Liver (tissue), 9 donors: ENCODE data around the gene TRIM41. TPM values are rescaled to one million over a fixed set of nuclear protein-coding genes. Genes with fewer than 3 reads are reported as not detected.

Source experiments
- DNase-seq: peaks from one replicate; pipeline ENCODE4 v3.0.0-alpha.2; 2017; ENCODE audit warnings: low spot score
- H3K27ac ChIP-seq, 2 donors: one replicate each; pipeline ENCODE4 v1.7.0; 2013; ENCODE audit warnings: inconsistent platforms in 2 of 2, low read length in 2 of 2, control low read depth in 1 of 2, low read depth in 1 of 2, mild to moderate bottlenecking in 1 of 2
- H3K27me3 ChIP-seq, 4 donors: one replicate each; pipeline versions ENCODE4 v1.6.1 to v1.7.0; 2013; ENCODE audit warnings: low read length in 3 of 4, inconsistent platforms in 1 of 4, mild to moderate bottlenecking in 1 of 4, moderate library complexity in 1 of 4; ENCODE audit not compliant: control insufficient read depth in 4 of 4, insufficient read depth in 4 of 4
- H3K36me3 ChIP-seq, 4 donors: one replicate each; pipeline versions ENCODE4 v1.6.1 to v1.7.0; 2013; ENCODE audit warnings: low read length in 3 of 4, mild to moderate bottlenecking in 3 of 4, low read depth in 1 of 4, moderate library complexity in 1 of 4; ENCODE audit not compliant: control insufficient read depth in 4 of 4, insufficient read depth in 3 of 4
- H3K4me1 ChIP-seq, 4 donors: one replicate each; pipeline versions ENCODE4 v1.6.1 to v1.7.0; 2013; ENCODE audit warnings: low read length in 3 of 4, mild to moderate bottlenecking in 3 of 4, moderate library complexity in 1 of 4; ENCODE audit not compliant: control insufficient read depth in 4 of 4, insufficient read depth in 4 of 4
- H3K4me3 ChIP-seq, 3 donors: one replicate each; pipeline versions ENCODE4 v1.6.1 to v1.7.0; 2013; ENCODE audit warnings: low read length in 3 of 3, control low read depth in 1 of 3, low read depth in 1 of 3, mild to moderate bottlenecking in 1 of 3
- H3K9ac ChIP-seq, 2 donors: one replicate each; pipeline ENCODE4 v1.7.0; 2013; ENCODE audit warnings: low read length in 2 of 2, mild to moderate bottlenecking in 2 of 2, moderate library complexity in 2 of 2, control low read depth in 1 of 2, low read depth in 1 of 2
- H3K9me3 ChIP-seq, 4 donors: one replicate each; pipeline versions ENCODE4 v1.6.1 to v1.7.0; 2013; ENCODE audit warnings: low read length in 3 of 4; ENCODE audit not compliant: control insufficient read depth in 4 of 4
- ATF3 ChIP-seq: IDR thresholded peaks from 2 replicates; pipeline ENCODE4 v1.6.1; 2016; ENCODE audit warnings: antibody characterized with exemption
- EGR1 ChIP-seq, 2 donors: IDR thresholded peaks; 2 replicates each; pipeline ENCODE4 v1.6.1; 2016 to 2018; ENCODE audit warnings: antibody characterized with exemption in 2 of 2, low read depth in 2 of 2
- FOXA1 ChIP-seq: IDR thresholded peaks from 2 replicates; pipeline ENCODE4 v1.6.1; 2016; ENCODE audit warnings: antibody characterized with exemption
- FOXA2 ChIP-seq: IDR thresholded peaks from 2 replicates; pipeline ENCODE4 v1.6.1; 2016; ENCODE audit warnings: antibody characterized with exemption
- GABPA ChIP-seq, 2 donors: IDR thresholded peaks in 1 of 2; conservative IDR thresholded peaks in 1 of 2; 2 replicates each; pipeline ENCODE4 v1.6.1; 2016; ENCODE audit warnings: antibody characterized with exemption in 2 of 2, mild to moderate bottlenecking in 1 of 2, moderate library complexity in 1 of 2
- HNF4A ChIP-seq, 2 donors: conservative IDR thresholded peaks; 2 replicates each; pipeline ENCODE4 v1.6.1; 2016; ENCODE audit warnings: antibody characterized with exemption in 2 of 2, mild to moderate bottlenecking in 2 of 2
- HNF4G ChIP-seq: IDR thresholded peaks from 2 replicates; pipeline ENCODE4 v1.6.1; 2016; ENCODE audit warnings: antibody characterized with exemption
- JUND ChIP-seq, 2 donors: IDR thresholded peaks; 2 replicates each; pipeline ENCODE4 v1.6.1; 2016; ENCODE audit warnings: antibody characterized with exemption in 2 of 2
- MAX ChIP-seq: IDR thresholded peaks from 2 replicates; pipeline ENCODE4 v1.6.1; 2016; ENCODE audit warnings: antibody characterized with exemption
- NR2F2 ChIP-seq: IDR thresholded peaks from 2 replicates; pipeline ENCODE4 v1.6.1; 2016; ENCODE audit warnings: antibody characterized with exemption
- TAF1 ChIP-seq: conservative IDR thresholded peaks from 2 replicates; pipeline ENCODE4 v1.6.1; 2016; ENCODE audit warnings: antibody characterized with exemption, mild to moderate bottlenecking
- YY1 ChIP-seq: IDR thresholded peaks from 2 replicates; pipeline ENCODE4 v1.6.1; 2016; ENCODE audit warnings: antibody characterized with exemption, mild to moderate bottlenecking
- WGBS: extraction: QIAGEN DNeasy Blood & Tissue Kit; methylation state at CpG from one replicate; pipeline ENCODE4 v1.1.7; 2013; 5-methylcytosine and 5-hydroxymethylcytosine counted together
- polyA plus RNA-seq, 2 donors: library from polyadenylated mRNA; stranded (reverse) in 1 of 2; unstranded in 1 of 2; fragments of 200-250 nt in 1 of 2; fragments of >200 nt in 1 of 2; fragmentation: Nextera tagmentation in 1 of 2; extraction: Ambion mirVana in 1 of 2; gene quantifications; one replicate each; pipeline versions ENCODE4 v1.2.1 to v1.2.3, GENCODE V29; 2013 to 2015
- total RNA-seq, 2 donors: library from RNA; depleted of rRNA; stranded (reverse); fragments of >200 nt; gene quantifications; one replicate each; pipeline ENCODE4 v1.2.3, GENCODE V29; 2014
- donor health status: healthy.
- donor health status: healthy.
- donor health status: healthy.
- donor health status: healthy.
- donor health status: healthy.

TRIM41 gene
- total and polyA plus RNA-seq, 4 donors, result 2.8 to 14.1 (median 11.0) TPM

- Histone ChIP-seq H3K4me3 (no peak overlapping the region), H3K27ac (no peak overlapping the region)
Observed at GRCh38 chr5:181186986-181187499, 36.0 kb upstream of the TRIM41 start.

GRCh38 chr5:181187500-181188213 is 35.4 kb upstream of the TRIM41 start:
- WGBS, result 13% methylated on average over 37 of the region's 37 CpGs
- Histone ChIP-seq H3K9me3 (no peaks in the 10 kb centered on the region), H3K4me3 (no peak overlapping the region), H3K27ac (no peak overlapping the region), H3K27me3 (no peaks in the 10 kb centered on the region), H3K4me1 (peaks cover 4 to 46% (median 26%) of the 10 kb centered on the region in 4 donors), H3K36me3 (no peaks in the 10 kb centered on the region), H3K9ac (no peak overlapping the region)
- peak; percentile 84 for DNase-seq
- TF ChIP-seq YY1, result peak; percentile 5
- no peak for TF ChIP-seq HNF4G
- TF ChIP-seq FOXA2, result no peak
- no peak for TF ChIP-seq NR2F2
- no peak for TF ChIP-seq GABPA (IDR thresholded peaks at IDR 0.05 in 1 of 2, conservative IDR thresholded peaks at IDR 0.05 in 1 of 2)
- peak; percentile 88 for TF ChIP-seq ATF3
- no peak for TF ChIP-seq TAF1

More at GRCh38 chr5:181186986-181187499, 36.0 kb upstream of the TRIM41 start:
- Histone ChIP-seq H3K9ac (no peak overlapping the region), H3K9me3 (no peaks in the 10 kb centered on the region), H3K27me3 (no peaks in the 10 kb centered on the region), H3K36me3 (no peaks in the 10 kb centered on the region), H3K4me1 (peaks cover 0 to 41% (median 24%) of the 10 kb centered on the region in 4 donors)
- TF ChIP-seq HNF4A (conservative IDR thresholded peaks at IDR 0.05), result no peak
- no peak for TF ChIP-seq HNF4G
- no peak for TF ChIP-seq JUND (IDR thresholded peaks at IDR 0.05)
- no peak for TF ChIP-seq EGR1 (IDR thresholded peaks at IDR 0.05; ENCODE audit: low read depth in 2 of 2)
- no peak for TF ChIP-seq FOXA1
- 43% methylated on average over 8 of the region's 8 CpGs for WGBS
- DNase-seq, result no peak

- TF ChIP-seq MAX (peak; percentile 8), EGR1 (IDR thresholded peaks at IDR 0.05; ENCODE audit: low read depth in 2 of 2) (no peak), TAF1 (no peak), FOXA1 (no peak), HNF4G (no peak), ATF3 (peak; percentile 98)
- Histone ChIP-seq H3K27me3 (no peaks in the 10 kb centered on the region), H3K27ac (peak overlapping the region; percentile 54 to 59), H3K4me1 (peaks cover 4 to 44% (median 29%) of the 10 kb centered on the region in 4 donors), H3K4me3 (peak overlapping the region; percentile 76 to 89 (median 77)), H3K9me3 (no peaks in the 10 kb centered on the region), H3K36me3 (no peaks in the 10 kb centered on the region), H3K9ac (peak overlapping the region; percentile 41 to 65)
- WGBS, result under 1% methylated on average over 35 of the region's 35 CpGs
- peak; percentile 88 for DNase-seq
Observed at GRCh38 chr5:181188700-181189362, 34.2 kb upstream of the TRIM41 start.
